IMR-90 (cell line): Measurements from ENCODE around the gene SALL4. TPM values are rescaled to one million over a fixed set of nuclear protein-coding genes. Genes with fewer than 3 reads are reported as not detected.
A peak's percentile ranks its signal among the peaks of the same experiment; 100 is the strongest.

Source experiments
- ATAC-seq: fragments of 200-7000 bp; cut with Tn5 transposase; 2 replicates; pipeline ENCODE4 v1.9.1; 2020; ENCODE audit warnings: low read depth, mild to moderate bottlenecking, moderate library complexity
- BruUV-seq: library from RNA; stranded (reverse); fragments of 400-500 nt; replicated peaks from 2 replicates; lab custom pipeline; 2021; lab: Mats Ljungman, UMichigan
- CTCF ChIA-PET: fragments of 300-600 bp; formaldehyde crosslinking; extraction: SDS; loops from one replicate; lab custom pipeline; 2021; ENCODE audit warnings: antibody characterized with exemption; lab: Yijun Ruan, JAX
- POLR2A ChIA-PET: fragments of 300-600 bp; sonication (Branson Sonifier 250); formaldehyde crosslinking; loops from one replicate; lab custom pipeline; 2022; ENCODE audit warnings: antibody characterized with exemption; ENCODE audit not compliant: unreplicated experiment; lab: Charles Lee
- DNase-seq: peaks from one replicate; pipeline ENCODE4 v3.0.0; 2013
- H2AFZ ChIP-seq: replicated peaks from 2 replicates; pipeline ENCODE3; 2013; ENCODE audit warnings: low read length, mild to moderate bottlenecking; ENCODE audit not compliant: poor library complexity
- H2AK5ac ChIP-seq: 2 replicates; pipeline ENCODE4 v1.6.1; 2013; ENCODE audit warnings: low read depth, low read length, inconsistent platforms
- H2AK9ac ChIP-seq: replicated peaks from 2 replicates; pipeline ENCODE3; 2013; ENCODE audit warnings: mild to moderate bottlenecking, low read depth, low read length, moderate library complexity; ENCODE audit not compliant: poor library complexity
- H2BK120ac ChIP-seq: 2 replicates; pipeline ENCODE4 v1.6.1; 2013; ENCODE audit warnings: low read depth, low read length, inconsistent platforms
- H2BK15ac ChIP-seq: 3 replicates; pipeline ENCODE4 v1.6.1; 2013; ENCODE audit warnings: low read depth, low read length, inconsistent platforms
- H2BK20ac ChIP-seq: 2 replicates; pipeline ENCODE4 v1.6.1; 2013; ENCODE audit warnings: low read depth, mild to moderate bottlenecking, inconsistent platforms, low read length, moderate library complexity
- H2BK5ac ChIP-seq: 2 replicates; pipeline ENCODE4 v1.6.1; 2013; ENCODE audit warnings: mild to moderate bottlenecking, low read depth, low read length, inconsistent platforms; ENCODE audit not compliant: poor library complexity, severe bottlenecking
- H3K14ac ChIP-seq: replicated peaks from 2 replicates; pipeline ENCODE4 v1.6.1; 2013; ENCODE audit warnings: low read depth, low read length, inconsistent platforms
- H3K18ac ChIP-seq: 2 replicates; pipeline ENCODE4 v1.6.1; 2013; ENCODE audit warnings: low read depth, low read length, control low read depth
- H3K23ac ChIP-seq: 2 replicates; pipeline ENCODE4 v1.6.1; 2013; ENCODE audit warnings: low read depth, low read length, inconsistent platforms
- H3K27ac ChIP-seq: 2 replicates; pipeline ENCODE4 v1.5.1; 2013; ENCODE audit warnings: mild to moderate bottlenecking, control low read depth, low read length; ENCODE audit not compliant: insufficient read depth
- H3K27me3 ChIP-seq: 2 replicates; pipeline ENCODE4 v1.6.1; 2013; ENCODE audit warnings: low read length; ENCODE audit not compliant: control insufficient read depth, insufficient read depth
- H3K36me3 ChIP-seq: 2 replicates; pipeline ENCODE4 v1.6.1; 2013; ENCODE audit warnings: low read length, mixed read lengths; ENCODE audit not compliant: control insufficient read depth, insufficient read depth
- H3K4ac ChIP-seq: 2 replicates; pipeline ENCODE4 v1.6.1; 2013; ENCODE audit warnings: low read depth, low read length, inconsistent platforms
- H3K4me1 ChIP-seq: 2 replicates; pipeline ENCODE4 v1.6.1; 2013; ENCODE audit warnings: low read length, mixed read lengths; ENCODE audit not compliant: control insufficient read depth, insufficient read depth
- H3K4me2 ChIP-seq: 2 replicates; pipeline ENCODE4 v1.6.1; 2013; ENCODE audit warnings: low read depth, mild to moderate bottlenecking, control low read depth, low read length, moderate library complexity
- H3K4me3 ChIP-seq: 2 replicates; pipeline ENCODE4 v1.5.1; 2013; ENCODE audit warnings: low read depth, mild to moderate bottlenecking, control low read depth, low read length, moderate library complexity; ENCODE audit not compliant: insufficient read depth
- H3K56ac ChIP-seq: 2 replicates; pipeline ENCODE4 v1.6.1; 2013; ENCODE audit warnings: low read length, inconsistent platforms; ENCODE audit not compliant: insufficient read depth; ENCODE audit errors: extremely low read depth
- H3K79me1 ChIP-seq, 2 experiments: 2 replicates each; pipeline ENCODE4 v1.6.1; 2013; ENCODE audit warnings: low read length in 2 of 2, inconsistent platforms in 1 of 2, low read depth in 1 of 2
- H3K9ac ChIP-seq: 2 replicates; pipeline ENCODE4 v1.6.1; 2013; ENCODE audit warnings: low read depth, low read length, control low read depth
- H3K9me1 ChIP-seq: 2 replicates; pipeline ENCODE4 v1.6.1; 2013; ENCODE audit warnings: low read length, inconsistent platforms; ENCODE audit not compliant: insufficient read depth
- H3K9me3 ChIP-seq: 2 replicates; pipeline ENCODE4 v1.6.1; 2013; ENCODE audit warnings: low read length; ENCODE audit not compliant: control insufficient read depth, insufficient read depth
- H4K20me1 ChIP-seq: 2 replicates; pipeline ENCODE4 v1.6.1; 2013; ENCODE audit warnings: low read length, inconsistent platforms; ENCODE audit not compliant: insufficient read depth
- H4K5ac ChIP-seq: 2 replicates; pipeline ENCODE4 v1.6.1; 2013; ENCODE audit warnings: mild to moderate bottlenecking, low read depth, low read length, control low read depth
- H4K8ac ChIP-seq, 2 experiments: 2 replicates each; pipeline ENCODE4 v1.6.1; 2013; ENCODE audit warnings: low read depth in 2 of 2, low read length in 2 of 2, control low read depth in 1 of 2, inconsistent platforms in 1 of 2
- H4K91ac ChIP-seq: 2 replicates; pipeline ENCODE4 v1.6.1; 2013; ENCODE audit warnings: low read depth, low read length, inconsistent platforms; ENCODE audit not compliant: insufficient read depth
- BHLHE40 ChIP-seq: fragments of 150-350 bp; IDR thresholded peaks from 2 replicates; pipeline ENCODE4 v1.6.1; 2016; ENCODE audit warnings: mild to moderate bottlenecking, low read depth, low read length
- CEBPB ChIP-seq: IDR thresholded peaks from 2 replicates; pipeline ENCODE4 v1.6.1; 2012; ENCODE audit warnings: low read depth, low read length, improper control_type of control experiment
- CHD1 ChIP-seq: IDR thresholded peaks from 2 replicates; pipeline ENCODE4 v1.6.1; 2012; ENCODE audit warnings: low read depth, low read length, improper control_type of control experiment
- CTCF ChIP-seq: conservative IDR thresholded peaks from 2 replicates; pipeline ENCODE4 v1.5.1; 2012; ENCODE audit warnings: mild to moderate bottlenecking, low read depth, low read length, improper control_type of control experiment
- ELK1 ChIP-seq: fragments of 150-350 bp; IDR thresholded peaks from 2 replicates; pipeline ENCODE4 v1.6.1; 2016; ENCODE audit warnings: low read depth, mild to moderate bottlenecking, low read length, moderate library complexity, borderline replicate concordance
- FOS ChIP-seq: fragments of 150-350 bp; IDR thresholded peaks from 2 replicates; pipeline ENCODE4 v1.6.1; 2016; ENCODE audit warnings: low read depth, low read length
- MAZ ChIP-seq: IDR thresholded peaks from 2 replicates; pipeline ENCODE4 v1.6.1; 2012; ENCODE audit warnings: low read depth, mild to moderate bottlenecking, low read length, improper control_type of control experiment, moderate library complexity, borderline replicate concordance
- NFE2L2 ChIP-seq: fragments of 150-350 bp; IDR thresholded peaks from 2 replicates; pipeline ENCODE4 v1.6.1; 2016; ENCODE audit warnings: low read depth, mild to moderate bottlenecking, low read length
- POLR2A ChIP-seq: IDR thresholded peaks from 2 replicates; pipeline ENCODE4 v1.6.1; 2012; ENCODE audit warnings: mild to moderate bottlenecking, low read depth, low read length
- RAD21 ChIP-seq: IDR thresholded peaks from 2 replicates; pipeline ENCODE4 v1.6.1; 2012; ENCODE audit warnings: low read length, improper control_type of control experiment
- RCOR1 ChIP-seq: IDR thresholded peaks from 2 replicates; pipeline ENCODE4 v1.6.1; 2012; ENCODE audit warnings: mild to moderate bottlenecking, low read length, improper control_type of control experiment; ENCODE audit not compliant: insufficient replicate concordance
- RFX5 ChIP-seq: IDR thresholded peaks from 2 replicates; pipeline ENCODE4 v1.8.0; 2012; ENCODE audit warnings: low read depth, mild to moderate bottlenecking, low read length, moderate library complexity
- USF2 ChIP-seq: fragments of 150-350 bp; IDR thresholded peaks from 2 replicates; pipeline ENCODE4 v1.6.1; 2017; ENCODE audit warnings: mild to moderate bottlenecking, antibody characterized with exemption, low read length, low read depth
- WGBS, 2 experiments: methylation state at CpG; one replicate each; pipeline versions ENCODE4 v1.1.5 to v1.1.7; 2013; ENCODE audit warnings: missing lambda C conversion rate in 2 of 2; ENCODE audit not compliant: insufficient read length in 1 of 2; ENCODE audit errors: extremely low coverage in 2 of 2; 5-methylcytosine and 5-hydroxymethylcytosine counted together
- dilution Hi-C: fragments of 300-500 bp; cut with HindIII; formaldehyde crosslinking; loops from one replicate; pipeline ENCODE4 v1.14.3; 2018; ENCODE audit warnings: low sequenced_read_pairs; ENCODE audit not compliant: unreplicated experiment
- in situ Hi-C: fragments of 300-500 bp; cut with MboI; formaldehyde crosslinking; loops from 3 replicates; pipeline ENCODE4 v1.14.3; 2019; ENCODE audit warnings: low sequenced_read_pairs, inconsistent platforms, mixed read lengths
- intact Hi-C: fragments of 100-400 bp; cut with micrococcal nuclease; formaldehyde crosslinking; loops from 2 replicates; pipeline ENCODE4 v1.10.0; 2022
- polyA plus RNA-seq, 3 experiments: library from polyadenylated mRNA; depleted of rRNA; stranded (reverse); fragments of >200 nt; gene quantifications; 2 replicates each; pipeline ENCODE4 v1.2.3, GENCODE V29; 2012; ENCODE audit warnings: low replicate concordance in 1 of 3
- total RNA-seq: library from RNA; depleted of rRNA; stranded (reverse); fragments of >200 nt; gene quantifications from 2 replicates; pipeline ENCODE4 v1.2.3, GENCODE V29; 2012

Gene SALL4
- total and polyA plus RNA-seq, 2 of the 4 experiments (the other 2 are of a cell fraction) = not detected

GRCh38 chr20:51740838-51741237, 61.5 kb downstream of the SALL4 start:
- Histone ChIP-seq H3K4me2 (no peak overlapping the region), H3K23ac (no peak overlapping the region), H2BK20ac (0 out of 2 replicates have a peak overlapping the region, but pooled peaks have one; percentile 49), H2AK9ac (no peak overlapping the region), H4K5ac (no peak overlapping the region), H3K79me1 (peaks cover 19 to 85% of the 10 kb centered on the region in 2 experiments), H2BK120ac (peak overlapping the region; percentile 27; the same call in 1 of the 2 replicates), H4K20me1 (peaks cover 4% of the 10 kb centered on the region; the same call in 1 of the 2 replicates), H4K8ac (peak overlapping the region in 1 of 2 experiments; percentile 31; a peak in 1 of 4 replicates), H3K4ac (peak overlapping the region; percentile 90), H3K27ac (no peak overlapping the region), H2BK15ac (peak overlapping the region; percentile 74; the same call in 1 of the 3 replicates), H3K9me3 (no peaks in the 10 kb centered on the region), H3K4me1 (peaks cover 10% of the 10 kb centered on the region), H3K9me1 (peaks cover 17% of the 10 kb centered on the region), H2BK5ac (no peak overlapping the region), H4K91ac (peak overlapping the region; percentile 59), H3K4me3 (no peak overlapping the region), H3K14ac (peak overlapping the region; percentile 72; the same call in 1 of the 2 replicates), H3K9ac (no peak overlapping the region), H3K36me3 (no peaks in the 10 kb centered on the region), H3K18ac (no peak overlapping the region), H3K56ac (no peak overlapping the region), H3K27me3 (no peaks in the 10 kb centered on the region), H2AFZ (no peak overlapping the region), H2AK5ac (peak overlapping the region; percentile 95)
- no TSS peak for BruUV-seq
- in situ Hi-C loops (no loop called here), dilution Hi-C loops (no loop called here), intact Hi-C loops (no loop called here)
- ATAC-seq (no peak), DNase-seq (no peak)
- no CpG with 5 or more reads among the region's 3 CpGs for WGBS, 2 experiments
- TF ChIP-seq CTCF (no peak), USF2 (no peak), CHD1 (no peak), NFE2L2 (no peak), POLR2A (no peak), BHLHE40 (no peak), RCOR1 (no peak), CEBPB (no peak), RFX5 (no peak), RAD21 (no peak), FOS (no peak), ELK1 (no peak), MAZ (no peak)
- CTCF ChIA-PET = interaction anchor here (1.2 kb wide), 1 partner anchor 40 kb away, joined by 5 read pairs; no protein-coding TSS in a partner anchor
- POLR2A ChIA-PET = no interaction called here
